ENCODE data around the gene CHD5.

DNA sequence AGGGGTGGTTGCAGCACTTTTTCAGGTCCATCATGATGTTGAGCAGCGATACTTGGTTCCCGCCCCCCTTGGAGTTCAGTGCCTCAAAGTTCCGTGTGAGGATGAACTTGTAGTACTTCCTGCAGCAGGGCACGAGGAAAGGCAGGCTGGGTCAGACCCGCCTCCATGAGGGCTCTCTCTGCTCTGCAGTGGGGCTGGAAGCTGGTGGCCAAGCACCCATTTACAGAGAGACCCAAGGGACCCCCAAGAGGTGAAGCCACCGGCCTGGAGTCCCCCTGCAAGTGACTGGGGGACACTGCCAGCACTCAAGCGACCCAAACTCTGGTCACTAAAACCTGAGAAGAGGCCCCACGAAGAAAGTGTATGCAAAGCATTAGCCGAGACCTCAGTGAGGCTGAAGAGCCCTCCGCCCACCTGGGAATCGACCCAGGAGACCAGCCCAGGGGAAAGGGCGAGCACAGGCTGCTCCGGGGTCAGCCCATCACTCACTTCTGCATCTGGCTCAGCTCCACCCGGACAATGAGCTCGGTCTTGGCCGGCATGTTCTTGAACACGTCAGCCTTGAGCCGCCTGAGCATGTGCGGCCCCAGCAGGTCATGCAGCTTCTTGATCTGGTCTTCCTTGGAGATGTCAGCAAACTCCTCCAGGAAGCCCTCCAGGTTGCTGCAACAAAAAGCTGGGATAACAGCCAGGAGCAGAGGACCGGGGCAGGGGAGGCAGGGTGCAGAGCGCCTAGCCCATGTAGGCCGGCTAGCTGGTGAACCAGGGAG lies 45.2 kb downstream of the CHD5 start:
- TF ChIP-seq GATA3 (IDR thresholded peaks at IDR 0.05; ENCODE audit: low read depth, low read length) (no peak), GATA2 (IDR thresholded peaks at IDR 0.05; ENCODE audit: low read depth, low read length) (no peak)

Data from SH-SY5Y (cell line).